HepG2 (cell line): ENCODE results near the gene OLFM1. TPM values are rescaled to one million over a fixed set of nuclear protein-coding genes. Genes with fewer than 3 reads are reported as not detected.

Experiments
- ATAC-seq: fragments of 200-7000 bp; cut with Tn5 transposase; 3 replicates; pipeline ENCODE4 v1.9.1; 2020; ENCODE audit warnings: mild to moderate bottlenecking, moderate library complexity
- BruUV-seq: library from RNA; stranded (reverse); fragments of 400-500 nt; replicated peaks from 2 replicates; lab custom pipeline; 2021; lab: Mats Ljungman, UMichigan
- CTCF ChIA-PET: fragments of 300-600 bp; formaldehyde crosslinking; extraction: SDS; loops from one replicate; lab custom pipeline; 2021; ENCODE audit warnings: low total read pairs, inconsistent platforms, low intra/inter-chr PET ratio; lab: Yijun Ruan, JAX
- POLR2A ChIA-PET: fragments of 350-600 bp; sonication (Branson Sonifier 250); formaldehyde crosslinking; loops from one replicate; lab custom pipeline; 2020; ENCODE audit warnings: antibody characterized with exemption, inconsistent platforms; lab: Yijun Ruan, JAX
- DNase-seq: peaks from one replicate; pipeline ENCODE4 v3.0.0-alpha.2; 2015; ENCODE audit warnings: low spot score
- FAIRE-seq: peaks from 3 replicates; lab custom pipeline; 2011; peaks lifted over from hg19 to GRCh38; lab: Jason Lieb, UNC
- H2AFZ ChIP-seq: one replicate; pipeline ENCODE4 v1.6.1; 2011; ENCODE audit warnings: low read length, inconsistent platforms
- H3K27ac ChIP-seq: fragments of 300-600 bp; 3 replicates; pipeline ENCODE4 v1.8.0; 2011; ENCODE audit warnings: mixed run types, mild to moderate bottlenecking, mixed read lengths, low read length, inconsistent platforms; ENCODE audit not compliant: insufficient read depth; ENCODE audit errors: extremely low read length
- H3K27me3 ChIP-seq, 2 experiments: fragments of 200-600 bp in 1 of 2; 2 replicates in 1 of 2; 3 replicates in 1 of 2; pipeline versions ENCODE4 v1.6.0 to v1.8.0; 2011; ENCODE audit warnings: low read length in 2 of 2, mild to moderate bottlenecking in 2 of 2, moderate library complexity in 2 of 2, inconsistent platforms in 1 of 2; ENCODE audit not compliant: insufficient read depth in 2 of 2, control insufficient read depth in 1 of 2
- H3K36me3 ChIP-seq, 2 experiments: fragments of 200-600 bp in 1 of 2; replicated peaks in 1 of 2; 2 replicates in 1 of 2; 3 replicates in 1 of 2; pipeline versions ENCODE4 v1.5.1 to v1.8.0; 2011; ENCODE audit warnings: low read length in 2 of 2, inconsistent platforms in 1 of 2; ENCODE audit not compliant: insufficient read depth in 2 of 2, control insufficient read depth in 1 of 2
- H3K4me1 ChIP-seq: 2 replicates; pipeline ENCODE4 v1.5.1; 2012; ENCODE audit warnings: low read length, inconsistent platforms; ENCODE audit not compliant: insufficient read depth
- H3K4me2 ChIP-seq: 2 replicates; pipeline ENCODE4 v1.6.0; 2011; ENCODE audit warnings: low read depth, low read length, inconsistent platforms
- H3K4me3 ChIP-seq, 3 experiments: fragments of 200-600 bp in 1 of 3; sonication (generic), shearing (Covaris generic) in 1 of 3; replicated peaks in 1 of 3; 2 replicates each; pipeline ENCODE4 v1.5.1; 2011 to 2016; ENCODE audit warnings: low read length in 3 of 3, inconsistent platforms in 2 of 3, low read depth in 2 of 3, mild to moderate bottlenecking in 2 of 3, control low read depth in 1 of 3, mixed read lengths in 1 of 3; ENCODE audit not compliant: insufficient read depth in 1 of 3
- H3K79me2 ChIP-seq: one replicate; pipeline ENCODE4 v1.6.1; 2011; ENCODE audit warnings: low read length, inconsistent platforms; ENCODE audit not compliant: insufficient read depth
- H3K9ac ChIP-seq: 2 replicates; pipeline ENCODE4 v1.6.0; 2011; ENCODE audit warnings: mild to moderate bottlenecking, low read depth, low read length, inconsistent platforms; ENCODE audit not compliant: insufficient read depth
- H3K9me3 ChIP-seq: 2 replicates; pipeline ENCODE4 v1.5.1; 2012; ENCODE audit warnings: mild to moderate bottlenecking, low read length
- H4K20me1 ChIP-seq: 2 replicates; pipeline ENCODE4 v1.6.0; 2011; ENCODE audit warnings: inconsistent platforms, mild to moderate bottlenecking, low read length, moderate library complexity; ENCODE audit not compliant: insufficient read depth
- ATF7 ChIP-seq, 2 experiments: fragments of 450-650 bp in 1 of 2; sonication (generic) in 1 of 2; formaldehyde crosslinking in 1 of 2; IDR thresholded peaks; 2 replicates each; pipeline versions ENCODE4 v1.4.0 to v1.6.1; 2016 to 2020; ENCODE audit warnings: antibody characterized with exemption in 1 of 2, mild to moderate bottlenecking in 1 of 2, missing genetic modification reagents in 1 of 2
- ESRRA ChIP-seq: sonication (generic); formaldehyde crosslinking; IDR thresholded peaks from 2 replicates; pipeline ENCODE4 v1.5.1; 2020; ENCODE audit warnings: mild to moderate bottlenecking, low read depth, missing genetic modification reagents
- HCFC1 ChIP-seq: fragments of 150-350 bp; IDR thresholded peaks from 2 replicates; pipeline ENCODE4 v1.6.1; 2014; ENCODE audit warnings: low read depth, low read length
- MAF1 ChIP-seq: sonication (generic); formaldehyde crosslinking; IDR thresholded peaks from 2 replicates; pipeline ENCODE4 v1.5.0; 2020; ENCODE audit warnings: missing genetic modification reagents, borderline replicate concordance
- MAFF ChIP-seq: IDR thresholded peaks from 2 replicates; pipeline ENCODE4 v1.6.1; 2011; ENCODE audit warnings: low read depth, low read length, improper control_type of control experiment
- MED8 ChIP-seq: sonication (generic); formaldehyde crosslinking; IDR thresholded peaks from 2 replicates; pipeline ENCODE4 v1.8.1; 2023; ENCODE audit warnings: mild to moderate bottlenecking, missing genetic modification reagents; ENCODE audit not compliant: insufficient replicate concordance
- MIER3 ChIP-seq: IDR thresholded peaks from 2 replicates; pipeline ENCODE4 v1.6.1; 2016; ENCODE audit warnings: missing compliant biosample characterization, borderline replicate concordance
- PAX8 ChIP-seq: sonication (generic); formaldehyde crosslinking; IDR thresholded peaks from 2 replicates; pipeline ENCODE4 v1.8.0; 2022; ENCODE audit warnings: mild to moderate bottlenecking, missing genetic modification reagents, borderline replicate concordance
- SIN3A ChIP-seq: IDR thresholded peaks from 2 replicates; pipeline ENCODE4 v1.6.1; 2011; ENCODE audit warnings: low read depth, mild to moderate bottlenecking, control low read depth, low read length, borderline replicate concordance
- TAF1 ChIP-seq: sonication (generic); formaldehyde crosslinking; IDR thresholded peaks from 2 replicates; pipeline ENCODE4 v1.4.0; 2020; ENCODE audit warnings: missing genetic modification reagents
- TBL1XR1 ChIP-seq: fragments of 150-350 bp; IDR thresholded peaks from 2 replicates; pipeline ENCODE4 v1.6.1; 2014; ENCODE audit warnings: borderline replicate concordance, low read length; ENCODE audit not compliant: partially characterized antibody
- ZNF841 ChIP-seq: sonication (generic); formaldehyde crosslinking; IDR thresholded peaks from 2 replicates; pipeline ENCODE4 v1.8.1; 2023; ENCODE audit warnings: missing genetic modification reagents, borderline replicate concordance
- WGBS: methylation state at CpG from one replicate; pipeline ENCODE4 v1.1.6; 2017; ENCODE audit warnings: low lambda C conversion rate; 5-methylcytosine and 5-hydroxymethylcytosine counted together
- in situ Hi-C: cut with HindIII; loops from 2 replicates; pipeline ENCODE4 v1.10.0; 2017; ENCODE audit warnings: low pct_unique_long_range_greater_than_20kb; ENCODE audit not compliant: extremely low pct_ligation_motif_present
- intact Hi-C: fragments of 100-400 bp; cut with micrococcal nuclease; formaldehyde crosslinking; loops from one replicate; pipeline ENCODE4 v1.10.0; 2022; ENCODE audit not compliant: unreplicated experiment
- polyA plus RNA-seq, 8 experiments: library from polyadenylated mRNA; depleted of rRNA in 3 of 8; stranded (reverse) in 7 of 8; unstranded in 1 of 8; fragments of >200 nt; fragmentation: Illumina TruSeq in 4 of 8; extraction: Trizol in 4 of 8; gene quantifications; 2 replicates each; pipeline versions ENCODE4 v1.2.1 to v1.2.3, GENCODE V29; 2011 to 2016; ENCODE audit warnings: low read depth in 4 of 8, missing spikeins in 1 of 8, mixed read lengths in 1 of 8; ENCODE audit not compliant: insufficient read depth in 1 of 8
- total RNA-seq, 5 experiments: library from RNA; depleted of rRNA; stranded (reverse); fragments of >200 nt; fragmentation: Illumina TruSeq; extraction: Trizol; gene quantifications; 2 replicates each; pipeline ENCODE4 v1.2.3, GENCODE V29; 2016; ENCODE audit warnings: low read depth in 1 of 5
- TF ChIP-seq, protein P1 (sequence below): sonication (generic); formaldehyde crosslinking; IDR thresholded peaks from 2 replicates; pipeline ENCODE4; 2020; ENCODE audit warnings: missing genetic modification reagents, mild to moderate bottlenecking, borderline replicate concordance

OLFM1 gene
- total and polyA plus RNA-seq, 2 of the 13 experiments (the other 11 are each of a cell fraction or from before 2014, with no cell fraction given) = not detected

DNA sequence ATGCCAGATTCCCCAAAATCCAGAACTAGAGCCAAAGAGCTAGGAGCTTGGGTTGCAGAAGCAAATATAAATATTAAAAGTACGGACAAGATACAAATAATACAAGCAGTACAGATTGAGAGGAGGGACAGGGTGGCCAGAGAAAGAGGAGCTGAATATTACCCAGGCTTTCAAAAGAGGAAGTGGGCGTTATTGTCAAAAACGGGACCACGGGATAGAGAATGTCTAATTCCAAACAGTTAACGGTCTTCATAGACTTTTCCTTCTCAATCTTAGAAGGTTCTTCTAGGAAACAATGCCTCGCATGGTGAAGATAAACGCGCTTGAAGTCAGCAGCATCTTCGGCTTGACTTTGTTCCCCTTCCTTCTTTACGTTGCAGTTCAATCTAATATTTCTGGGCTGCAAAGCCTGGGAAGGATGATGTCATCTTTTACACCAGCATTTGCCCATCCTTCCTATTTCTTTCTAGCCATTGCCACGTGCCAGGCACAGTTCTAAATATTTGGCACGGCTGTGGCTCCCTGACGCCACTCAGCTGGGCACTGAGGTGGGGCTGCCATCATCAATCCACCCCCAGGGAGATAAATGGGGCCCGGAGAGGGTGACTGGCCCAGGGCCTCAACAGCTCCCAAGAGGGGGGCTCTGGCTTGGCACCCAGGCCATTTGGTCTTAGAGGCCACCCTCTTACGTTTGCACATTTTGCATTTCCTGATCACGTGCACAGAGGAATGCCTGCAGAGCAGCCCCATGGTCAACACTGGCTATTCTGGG is 16.3 kb upstream of the OLFM1 start:
- no peak overlapping the region for H3K4me2 ChIP-seq
- H3K4me1 ChIP-seq = no peaks in the 10 kb centered on the region
- H3K9me3 ChIP-seq = no peaks in the 10 kb centered on the region
- TF ChIP-seq ATF7 (IDR thresholded peaks at IDR 0.05) (peak; percentile 93), ATF7 (CRISPR knock-in tag; IDR thresholded peaks at IDR 0.05) (no peak), TAF1 (CRISPR knock-in tag) (no peak)
- POLR2A ChIA-PET = no interaction called here
- H2AFZ ChIP-seq = no peak overlapping the region
- no peak overlapping the region for H3K27ac ChIP-seq
- no peaks in the 10 kb centered on the region for H3K36me3 ChIP-seq
- FAIRE-seq (no peak), DNase-seq (no peak), ATAC-seq (no peak)
- intact Hi-C loops = no loop called here
- 0 out of 2 replicates have a peak, but pooled peaks cover 2% of the 10 kb centered on the region for H4K20me1 ChIP-seq
- no TSS peak for BruUV-seq
- CTCF ChIA-PET = no interaction called here
- H3K4me3 ChIP-seq = no peak overlapping the region
- in situ Hi-C loops = no loop called here
- WGBS = 9% methylated on average over 14 of the region's 16 CpGs
- no peak overlapping the region for H3K9ac ChIP-seq
- peaks cover 3 to 49% of the 10 kb centered on the region in 2 experiments; a peak in 4 of 5 replicates for H3K27me3 ChIP-seq
- H3K79me2 ChIP-seq = no peaks in the 10 kb centered on the region

DNA sequence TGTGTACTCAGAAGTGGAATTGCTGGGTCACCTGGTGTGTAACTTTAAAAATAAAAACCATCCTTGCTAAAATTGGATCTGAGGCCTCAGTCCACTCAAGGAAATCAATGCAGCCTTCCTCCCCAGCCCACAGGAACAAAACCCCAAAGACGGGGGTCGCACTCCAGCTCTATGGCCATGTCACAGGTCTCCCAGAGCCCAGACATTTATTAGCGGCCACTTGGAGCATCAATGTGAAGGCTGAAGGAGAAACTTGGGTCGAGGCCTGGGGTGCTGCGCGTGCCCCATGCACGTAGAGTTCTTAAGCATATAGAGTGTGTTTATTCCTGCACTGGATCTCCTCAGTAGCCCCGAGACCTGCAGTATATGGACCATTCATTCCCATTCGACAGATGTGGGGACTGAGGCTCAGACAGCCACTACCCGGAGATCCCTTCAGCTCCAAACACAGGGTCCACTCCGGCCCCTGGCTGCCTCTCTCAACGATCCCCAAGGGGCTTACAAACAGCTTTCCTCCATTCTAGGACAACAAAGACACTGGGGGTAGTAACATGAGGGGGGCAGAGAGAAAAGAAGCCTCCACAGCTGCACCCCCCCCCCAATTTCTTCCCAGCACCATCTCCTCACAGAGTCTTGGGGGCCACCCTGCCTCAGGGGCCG is 14.3 kb upstream of the OLFM1 start:
- peaks cover 2 to 58% of the 10 kb centered on the region in 2 experiments; a peak in 3 of 5 replicates for H3K27me3 ChIP-seq
- intact Hi-C loops (no loop called here), in situ Hi-C loops (no loop called here)
- ChIA-PET POLR2A (no interaction called here), CTCF (no interaction called here)
- H2AFZ ChIP-seq = no peak overlapping the region
- H3K4me3 ChIP-seq = no peak overlapping the region
- 0 out of 2 replicates have a peak, but pooled peaks cover under 1% of the 10 kb centered on the region for H4K20me1 ChIP-seq
- no TSS peak for BruUV-seq
- no peak for FAIRE-seq
- 0 out of 2 replicates have a peak, but pooled peaks cover 1% of the 10 kb centered on the region for H3K4me1 ChIP-seq
- DNase-seq = no peak
- no peak overlapping the region for H3K4me2 ChIP-seq
- no peak for ATAC-seq
- no peak overlapping the region for H3K9ac ChIP-seq
- WGBS = 45% methylated on average over 9 of the region's 13 CpGs
- no peaks in the 10 kb centered on the region for H3K36me3 ChIP-seq
- H3K27ac ChIP-seq = no peak overlapping the region
- H3K9me3 ChIP-seq = no peaks in the 10 kb centered on the region
- no peaks in the 10 kb centered on the region for H3K79me2 ChIP-seq
- TF ChIP-seq MIER3 (CRISPR knock-in tag) (no peak), MAF1 (no peak), TBL1XR1 (no peak), MAFF (no peak), PAX8 (CRISPR knock-in tag) (no peak), SIN3A (no peak), HCFC1 (no peak), ESRRA (CRISPR knock-in tag) (no peak), ZNF841 (CRISPR knock-in tag) (no peak), MED8 (CRISPR knock-in tag) (no peak)
- TF ChIP-seq, protein P1, sequence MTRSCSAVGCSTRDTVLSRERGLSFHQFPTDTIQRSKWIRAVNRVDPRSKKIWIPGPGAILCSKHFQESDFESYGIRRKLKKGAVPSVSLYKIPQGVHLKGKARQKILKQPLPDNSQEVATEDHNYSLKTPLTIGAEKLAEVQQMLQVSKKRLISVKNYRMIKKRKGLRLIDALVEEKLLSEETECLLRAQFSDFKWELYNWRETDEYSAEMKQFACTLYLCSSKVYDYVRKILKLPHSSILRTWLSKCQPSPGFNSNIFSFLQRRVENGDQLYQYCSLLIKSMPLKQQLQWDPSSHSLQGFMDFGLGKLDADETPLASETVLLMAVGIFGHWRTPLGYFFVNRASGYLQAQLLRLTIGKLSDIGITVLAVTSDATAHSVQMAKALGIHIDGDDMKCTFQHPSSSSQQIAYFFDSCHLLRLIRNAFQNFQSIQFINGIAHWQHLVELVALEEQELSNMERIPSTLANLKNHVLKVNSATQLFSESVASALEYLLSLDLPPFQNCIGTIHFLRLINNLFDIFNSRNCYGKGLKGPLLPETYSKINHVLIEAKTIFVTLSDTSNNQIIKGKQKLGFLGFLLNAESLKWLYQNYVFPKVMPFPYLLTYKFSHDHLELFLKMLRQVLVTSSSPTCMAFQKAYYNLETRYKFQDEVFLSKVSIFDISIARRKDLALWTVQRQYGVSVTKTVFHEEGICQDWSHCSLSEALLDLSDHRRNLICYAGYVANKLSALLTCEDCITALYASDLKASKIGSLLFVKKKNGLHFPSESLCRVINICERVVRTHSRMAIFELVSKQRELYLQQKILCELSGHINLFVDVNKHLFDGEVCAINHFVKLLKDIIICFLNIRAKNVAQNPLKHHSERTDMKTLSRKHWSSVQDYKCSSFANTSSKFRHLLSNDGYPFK = no peak
